Measurements from ENCODE around the gene LIN7A. TPM values are rescaled to one million over a fixed set of nuclear protein-coding genes. Genes with fewer than 3 reads are reported as not detected.

The LIN7A gene
- total RNA-seq, 1 donor from 2014 or later: 27.7 TPM

DNA sequence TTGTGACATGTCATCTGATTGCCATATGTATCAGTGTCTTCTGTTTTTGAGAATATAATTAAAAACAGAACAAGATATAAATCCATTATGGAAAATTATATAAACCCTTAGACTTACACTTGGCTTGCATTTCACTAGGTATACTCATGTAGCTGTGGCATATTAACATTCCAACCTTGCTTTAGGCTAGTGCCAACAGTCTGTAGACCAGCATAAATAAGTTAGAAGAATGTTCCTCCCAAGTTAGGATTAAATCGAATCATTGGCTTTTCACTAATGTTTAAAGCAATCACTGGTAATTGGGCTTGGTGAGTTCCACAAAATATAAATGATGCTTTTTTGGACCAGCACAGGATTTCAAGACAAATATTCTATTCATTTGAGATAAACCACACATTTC lies 103.0 kb downstream of the LIN7A start:
- no peaks in the 10 kb centered on the region for H3K27me3 Mint-ChIP-seq (ENCODE audit: unreplicated experiment)
- no peak overlapping the region for H3K27ac Mint-ChIP-seq (ENCODE audit: unreplicated experiment)
- H3K36me3 Mint-ChIP-seq (ENCODE audit: unreplicated experiment): peaks cover 4% of the 10 kb centered on the region
- H3K4me1 Mint-ChIP-seq (ENCODE audit: unreplicated experiment): peaks cover 29% of the 10 kb centered on the region
- DNase-seq (ENCODE audit: extremely low spot score, unreplicated experiment): no peak
- no peak overlapping the region for H3K4me3 Mint-ChIP-seq (ENCODE audit: unreplicated experiment)
- no peaks in the 10 kb centered on the region for H3K9me3 Mint-ChIP-seq (ENCODE audit: unreplicated experiment)
- TF ChIP-seq, protein P1, sequence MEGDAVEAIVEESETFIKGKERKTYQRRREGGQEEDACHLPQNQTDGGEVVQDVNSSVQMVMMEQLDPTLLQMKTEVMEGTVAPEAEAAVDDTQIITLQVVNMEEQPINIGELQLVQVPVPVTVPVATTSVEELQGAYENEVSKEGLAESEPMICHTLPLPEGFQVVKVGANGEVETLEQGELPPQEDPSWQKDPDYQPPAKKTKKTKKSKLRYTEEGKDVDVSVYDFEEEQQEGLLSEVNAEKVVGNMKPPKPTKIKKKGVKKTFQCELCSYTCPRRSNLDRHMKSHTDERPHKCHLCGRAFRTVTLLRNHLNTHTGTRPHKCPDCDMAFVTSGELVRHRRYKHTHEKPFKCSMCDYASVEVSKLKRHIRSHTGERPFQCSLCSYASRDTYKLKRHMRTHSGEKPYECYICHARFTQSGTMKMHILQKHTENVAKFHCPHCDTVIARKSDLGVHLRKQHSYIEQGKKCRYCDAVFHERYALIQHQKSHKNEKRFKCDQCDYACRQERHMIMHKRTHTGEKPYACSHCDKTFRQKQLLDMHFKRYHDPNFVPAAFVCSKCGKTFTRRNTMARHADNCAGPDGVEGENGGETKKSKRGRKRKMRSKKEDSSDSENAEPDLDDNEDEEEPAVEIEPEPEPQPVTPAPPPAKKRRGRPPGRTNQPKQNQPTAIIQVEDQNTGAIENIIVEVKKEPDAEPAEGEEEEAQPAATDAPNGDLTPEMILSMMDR (IDR thresholded peaks at IDR 0.05): no peak

DNA sequence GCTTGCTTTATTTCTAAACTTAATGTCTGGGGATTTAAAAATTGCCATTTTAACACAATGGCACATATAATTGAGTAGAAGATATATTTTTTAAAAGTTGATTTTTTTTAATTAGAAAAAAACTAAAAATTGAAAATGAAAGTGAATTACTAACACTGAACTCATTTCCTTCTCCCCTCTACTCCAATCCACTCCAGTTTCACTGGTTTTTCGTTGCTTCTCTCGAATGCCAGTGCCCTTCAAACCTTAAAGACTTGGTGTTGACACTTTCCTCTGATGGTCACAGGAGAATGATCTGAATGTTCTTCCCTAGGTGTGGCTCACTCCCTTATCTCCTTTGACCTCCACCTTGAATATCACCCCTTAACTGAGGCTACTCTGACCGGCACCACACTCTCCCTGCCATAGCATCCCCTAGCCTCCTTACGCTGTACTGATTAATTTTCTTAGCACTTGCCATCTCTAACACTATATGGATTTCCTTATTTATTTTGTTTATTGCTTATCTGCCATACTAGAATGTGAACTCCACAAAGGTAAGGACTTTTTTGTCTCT lies 107.1 kb downstream of the LIN7A start:
- peaks cover 4% of the 10 kb centered on the region for H3K36me3 Mint-ChIP-seq (ENCODE audit: unreplicated experiment)
- TF ChIP-seq, protein P1 (IDR thresholded peaks at IDR 0.05): no peak
- no peak overlapping the region for H3K4me3 Mint-ChIP-seq (ENCODE audit: unreplicated experiment)
- no peaks in the 10 kb centered on the region for H3K27me3 Mint-ChIP-seq (ENCODE audit: unreplicated experiment)
- no peaks in the 10 kb centered on the region for H3K9me3 Mint-ChIP-seq (ENCODE audit: unreplicated experiment)
- no peak for DNase-seq (ENCODE audit: extremely low spot score, unreplicated experiment)
- H3K27ac Mint-ChIP-seq (ENCODE audit: unreplicated experiment): no peak overlapping the region
- H3K4me1 Mint-ChIP-seq (ENCODE audit: unreplicated experiment): peaks cover 13% of the 10 kb centered on the region

DNA sequence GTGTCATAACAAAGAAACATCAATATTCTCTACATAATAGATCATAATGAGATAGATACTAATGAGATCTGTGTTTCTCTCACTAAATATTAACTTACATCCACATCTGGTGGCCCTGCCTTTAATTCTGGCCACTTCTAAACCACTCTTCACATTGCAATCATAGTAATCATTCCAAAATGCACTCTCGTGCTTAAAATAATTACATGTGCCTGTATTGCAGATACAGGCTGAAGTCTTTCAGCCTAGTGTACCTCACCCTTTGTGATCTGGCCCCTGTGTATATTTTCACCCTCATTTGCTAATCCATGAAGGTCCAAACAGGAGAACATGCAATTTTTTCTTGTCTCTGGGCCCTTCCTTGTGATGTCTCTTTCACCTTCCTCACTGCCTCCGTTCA lies 108.0 kb downstream of the LIN7A start:
- Mint-ChIP-seq H3K9me3 (ENCODE audit: unreplicated experiment) (no peaks in the 10 kb centered on the region), H3K4me3 (ENCODE audit: unreplicated experiment) (no peak overlapping the region), H3K4me1 (ENCODE audit: unreplicated experiment) (peaks cover 13% of the 10 kb centered on the region), H3K27me3 (ENCODE audit: unreplicated experiment) (no peaks in the 10 kb centered on the region), H3K27ac (ENCODE audit: unreplicated experiment) (no peak overlapping the region), H3K36me3 (ENCODE audit: unreplicated experiment) (peaks cover 4% of the 10 kb centered on the region)
- TF ChIP-seq, protein P1 (IDR thresholded peaks at IDR 0.05): no peak
- no peak for DNase-seq (ENCODE audit: extremely low spot score, unreplicated experiment)

DNA sequence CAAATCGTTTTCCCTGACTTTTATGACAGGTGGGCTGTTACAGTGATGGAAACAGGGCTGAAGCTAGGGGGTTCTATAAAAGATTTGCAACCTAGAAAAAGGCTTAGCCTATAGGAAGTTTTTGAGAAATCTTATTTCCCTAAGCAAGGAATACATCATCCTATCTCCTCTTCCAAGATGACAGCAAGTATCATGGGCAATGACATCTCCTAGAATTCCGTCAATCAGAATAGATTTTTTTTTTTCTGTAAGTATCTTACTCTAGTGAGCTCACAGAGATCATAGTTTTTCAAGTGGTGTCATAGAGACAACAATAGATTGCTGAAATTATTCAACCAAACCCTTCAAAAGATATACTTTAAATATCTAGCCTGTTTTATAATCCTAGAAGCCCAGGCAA lies 112.2 kb downstream of the LIN7A start:
- DNase-seq (ENCODE audit: extremely low spot score, unreplicated experiment): no peak
- no peaks in the 10 kb centered on the region for H3K27me3 Mint-ChIP-seq (ENCODE audit: unreplicated experiment)

DNA sequence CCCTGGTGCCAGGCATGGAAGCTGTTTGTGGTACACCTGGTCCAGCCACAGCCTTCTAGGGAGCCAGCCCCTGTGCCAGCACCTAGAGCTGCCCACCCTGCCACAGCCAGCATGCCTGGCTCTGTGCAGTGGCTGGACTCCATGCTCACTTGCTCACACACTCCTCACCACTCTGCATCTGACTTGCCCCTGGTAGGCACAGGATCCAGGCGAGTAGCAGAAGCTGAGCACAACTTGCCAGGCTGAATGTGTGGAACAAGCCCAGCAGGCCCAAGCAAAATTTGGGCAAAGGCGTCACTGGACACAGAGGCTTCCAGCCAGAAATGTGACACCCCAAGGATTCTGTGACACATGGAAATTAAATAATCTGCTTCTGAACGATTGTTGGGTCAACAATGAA lies 114.3 kb downstream of the LIN7A start:
- TF ChIP-seq, protein P1 (IDR thresholded peaks at IDR 0.05): no peak
- no peaks in the 10 kb centered on the region for H3K9me3 Mint-ChIP-seq (ENCODE audit: unreplicated experiment)
- H3K4me3 Mint-ChIP-seq (ENCODE audit: unreplicated experiment): no peak overlapping the region
- H3K36me3 Mint-ChIP-seq (ENCODE audit: unreplicated experiment): no peaks in the 10 kb centered on the region
- H3K27ac Mint-ChIP-seq (ENCODE audit: unreplicated experiment): no peak overlapping the region
- DNase-seq (ENCODE audit: extremely low spot score, unreplicated experiment): no peak
- no peaks in the 10 kb centered on the region for H3K4me1 Mint-ChIP-seq (ENCODE audit: unreplicated experiment)
- H3K27me3 Mint-ChIP-seq (ENCODE audit: unreplicated experiment): no peaks in the 10 kb centered on the region

More for the DNA sequence above, 112.2 kb downstream of the LIN7A start:
- Mint-ChIP-seq H3K9me3 (ENCODE audit: unreplicated experiment) (no peaks in the 10 kb centered on the region), H3K36me3 (ENCODE audit: unreplicated experiment) (no peaks in the 10 kb centered on the region), H3K4me3 (ENCODE audit: unreplicated experiment) (no peak overlapping the region), H3K4me1 (ENCODE audit: unreplicated experiment) (peaks cover 8% of the 10 kb centered on the region), H3K27ac (ENCODE audit: unreplicated experiment) (no peak overlapping the region)
- TF ChIP-seq, protein P1 (IDR thresholded peaks at IDR 0.05): no peak

Measured in osteocyte (in vitro differentiated cells).